ENCODE measurements around the gene OR1N1.

DNA sequence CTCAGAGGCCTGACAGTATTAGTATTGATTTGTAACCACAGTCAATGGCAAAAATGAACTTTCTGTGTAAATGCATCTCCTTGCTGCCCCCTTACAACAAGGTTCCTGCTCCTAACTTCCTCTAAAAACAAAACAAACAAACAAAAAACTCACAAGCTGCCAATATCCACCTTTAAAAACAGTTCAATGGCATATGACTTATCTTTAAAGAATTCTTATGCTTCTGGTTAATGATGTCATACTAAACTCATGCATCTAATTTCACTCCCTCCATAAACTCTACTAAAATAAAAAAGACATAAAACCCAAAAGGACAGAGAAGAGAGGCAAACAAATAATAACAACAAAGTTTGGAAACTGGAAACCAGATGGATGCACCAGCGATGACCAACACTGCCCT lies 9.0 kb upstream of the OR1N1 start:
- no peak for TF ChIP-seq EZH2 (IDR thresholded peaks at IDR 0.05; ENCODE audit: low read depth, unreplicated experiment)
- TF ChIP-seq, protein P1, sequence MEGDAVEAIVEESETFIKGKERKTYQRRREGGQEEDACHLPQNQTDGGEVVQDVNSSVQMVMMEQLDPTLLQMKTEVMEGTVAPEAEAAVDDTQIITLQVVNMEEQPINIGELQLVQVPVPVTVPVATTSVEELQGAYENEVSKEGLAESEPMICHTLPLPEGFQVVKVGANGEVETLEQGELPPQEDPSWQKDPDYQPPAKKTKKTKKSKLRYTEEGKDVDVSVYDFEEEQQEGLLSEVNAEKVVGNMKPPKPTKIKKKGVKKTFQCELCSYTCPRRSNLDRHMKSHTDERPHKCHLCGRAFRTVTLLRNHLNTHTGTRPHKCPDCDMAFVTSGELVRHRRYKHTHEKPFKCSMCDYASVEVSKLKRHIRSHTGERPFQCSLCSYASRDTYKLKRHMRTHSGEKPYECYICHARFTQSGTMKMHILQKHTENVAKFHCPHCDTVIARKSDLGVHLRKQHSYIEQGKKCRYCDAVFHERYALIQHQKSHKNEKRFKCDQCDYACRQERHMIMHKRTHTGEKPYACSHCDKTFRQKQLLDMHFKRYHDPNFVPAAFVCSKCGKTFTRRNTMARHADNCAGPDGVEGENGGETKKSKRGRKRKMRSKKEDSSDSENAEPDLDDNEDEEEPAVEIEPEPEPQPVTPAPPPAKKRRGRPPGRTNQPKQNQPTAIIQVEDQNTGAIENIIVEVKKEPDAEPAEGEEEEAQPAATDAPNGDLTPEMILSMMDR (conservative IDR thresholded peaks at IDR 0.05; ENCODE audit: low read depth in 2 of 2): no peak
- no peak for TF ChIP-seq REST (IDR thresholded peaks at IDR 0.05; ENCODE audit: unreplicated experiment)
- no peak for TF ChIP-seq POLR2AphosphoS5 (IDR thresholded peaks at IDR 0.05; ENCODE audit: low read depth)
- no peak for TF ChIP-seq JUNB (IDR thresholded peaks at IDR 0.05; ENCODE audit: unreplicated experiment)
